ENCODE measurements around the gene LYPD3.
"Not testable (repeated sequence)": the region's sequence is repeated elsewhere in the genome, so short reads cannot be mapped to it uniquely, and the experiment has no call there.

LYPD3 gene

GRCh38 chr19:43461303-43461702 is 4.1 kb downstream of the LYPD3 start:
- no peak for DNase-seq (ENCODE audit: low read depth)

DNA sequence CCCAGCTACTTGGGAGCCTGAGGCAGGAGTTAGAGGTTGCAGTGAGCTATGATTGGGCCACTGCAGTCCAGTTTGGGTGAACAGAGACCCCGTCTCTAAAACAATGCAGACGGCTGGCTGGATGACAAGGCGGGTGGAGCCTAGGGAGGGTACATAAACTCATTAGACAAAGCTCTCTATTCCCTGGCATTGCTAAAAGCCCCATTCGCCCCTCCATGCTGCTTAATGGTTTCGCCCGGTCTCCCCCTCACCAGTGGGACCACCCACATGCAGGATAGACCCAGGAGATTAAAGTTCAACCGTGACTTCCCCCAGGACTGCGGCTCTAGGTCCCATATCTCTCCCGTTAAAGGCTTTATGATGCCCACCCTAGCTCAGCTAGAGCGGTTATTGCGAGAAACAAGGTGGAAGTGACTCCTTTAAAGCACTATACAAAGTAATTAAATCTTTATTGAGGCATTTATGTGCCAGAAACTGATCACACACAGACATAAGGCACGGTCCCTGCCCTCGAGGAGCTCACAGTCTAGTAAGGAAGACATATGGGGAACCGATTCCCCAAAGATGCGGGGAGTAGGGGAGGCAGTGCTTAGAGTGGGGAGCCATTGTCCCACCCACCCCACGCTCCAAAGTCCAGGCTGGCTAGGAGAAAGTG is 4.9 kb downstream of the LYPD3 start:
- DNase-seq (ENCODE audit: low read depth) = no peak

GRCh38 chr19:43457809-43458208 is 7.6 kb downstream of the LYPD3 start:
- no peak for DNase-seq (ENCODE audit: low read depth)

DNA sequence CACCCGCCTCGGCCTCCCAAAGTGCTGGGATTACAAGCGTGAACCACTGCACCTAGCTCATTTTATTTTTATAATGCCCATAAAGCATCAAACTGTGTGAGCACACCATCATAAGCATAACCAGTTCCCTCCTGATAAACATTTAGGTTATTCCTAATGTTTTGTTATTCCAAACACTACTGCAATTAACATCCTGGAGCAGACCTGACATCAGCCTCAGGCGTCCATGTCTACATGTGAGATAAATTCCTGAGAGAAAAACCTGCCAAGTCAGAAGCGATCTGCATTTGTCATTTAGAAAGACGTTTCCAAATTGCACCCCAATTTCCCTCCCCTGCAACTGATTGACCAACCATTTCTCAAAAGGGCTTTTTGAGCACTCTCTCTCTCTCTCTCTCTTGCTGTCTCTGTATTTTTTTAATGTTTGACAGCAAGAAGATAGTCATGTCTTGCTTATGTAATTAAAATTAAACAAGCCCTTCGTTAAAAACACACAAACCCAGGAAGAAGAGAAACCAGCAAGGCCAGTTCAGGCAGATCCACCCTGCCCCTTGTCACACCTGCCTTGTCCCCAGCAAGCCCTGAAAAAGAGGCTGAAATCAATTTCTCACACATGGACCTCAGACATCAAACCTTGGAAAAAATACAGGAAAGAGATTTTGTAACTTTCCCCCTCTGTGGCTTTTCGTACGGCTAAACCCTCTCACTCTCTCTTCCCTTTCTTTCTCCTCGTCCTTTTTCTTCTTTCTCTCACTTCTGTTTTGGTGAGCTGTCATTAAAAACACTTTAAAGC is 9.9 kb downstream of the LYPD3 start:
- no peak for DNase-seq (ENCODE audit: low read depth)

DNA sequence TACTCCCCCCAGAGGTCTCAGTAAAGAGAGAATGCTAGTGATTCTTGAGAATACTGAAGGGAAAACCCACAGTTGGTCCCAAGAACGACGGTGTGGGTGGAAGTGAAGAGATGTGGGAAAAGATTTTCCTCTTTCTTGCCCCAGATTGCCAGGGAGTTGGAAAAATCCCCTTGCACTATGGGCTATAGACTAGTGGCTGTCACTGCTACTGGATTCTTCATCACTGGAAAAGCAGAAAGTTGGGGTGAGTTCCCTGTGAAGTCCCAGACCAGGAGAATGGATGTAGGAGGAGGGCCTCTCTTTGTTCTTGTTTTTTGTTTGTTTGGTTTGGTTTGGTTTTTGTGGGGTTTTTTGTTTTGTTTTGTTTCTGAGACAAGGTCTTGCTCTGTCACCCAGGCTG is 11.4 kb downstream of the LYPD3 start:
- no peak for DNase-seq (ENCODE audit: low read depth)

GRCh38 chr19:43452582-43452981 is 12.8 kb downstream of the LYPD3 start:
- no peak for DNase-seq (ENCODE audit: low read depth)

GRCh38 chr19:43450545-43450997 is 14.8 kb downstream of the LYPD3 start:
- DNase-seq (ENCODE audit: low read depth) = no peak

DNA sequence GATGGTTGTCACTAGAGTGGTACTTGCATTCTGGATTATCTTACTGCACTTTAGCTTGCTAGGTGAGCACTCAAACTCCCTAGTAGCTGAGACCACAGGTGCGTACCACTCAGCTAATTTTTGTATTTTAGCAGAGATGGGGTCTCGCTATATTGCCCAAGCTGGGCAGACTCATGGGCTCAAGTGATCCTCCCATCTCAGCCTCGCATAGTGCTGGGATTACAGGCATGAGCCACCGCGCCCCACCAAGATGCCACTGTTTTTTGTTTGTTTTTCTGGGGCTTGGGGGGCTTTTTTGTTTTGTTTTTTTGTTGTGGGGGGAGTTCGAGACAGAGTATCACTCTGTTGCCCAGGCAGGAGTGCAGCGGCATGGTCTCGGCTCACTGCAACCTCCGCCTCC is 17.8 kb downstream of the LYPD3 start:
- DNase-seq (ENCODE audit: low read depth) = no peak

DNA sequence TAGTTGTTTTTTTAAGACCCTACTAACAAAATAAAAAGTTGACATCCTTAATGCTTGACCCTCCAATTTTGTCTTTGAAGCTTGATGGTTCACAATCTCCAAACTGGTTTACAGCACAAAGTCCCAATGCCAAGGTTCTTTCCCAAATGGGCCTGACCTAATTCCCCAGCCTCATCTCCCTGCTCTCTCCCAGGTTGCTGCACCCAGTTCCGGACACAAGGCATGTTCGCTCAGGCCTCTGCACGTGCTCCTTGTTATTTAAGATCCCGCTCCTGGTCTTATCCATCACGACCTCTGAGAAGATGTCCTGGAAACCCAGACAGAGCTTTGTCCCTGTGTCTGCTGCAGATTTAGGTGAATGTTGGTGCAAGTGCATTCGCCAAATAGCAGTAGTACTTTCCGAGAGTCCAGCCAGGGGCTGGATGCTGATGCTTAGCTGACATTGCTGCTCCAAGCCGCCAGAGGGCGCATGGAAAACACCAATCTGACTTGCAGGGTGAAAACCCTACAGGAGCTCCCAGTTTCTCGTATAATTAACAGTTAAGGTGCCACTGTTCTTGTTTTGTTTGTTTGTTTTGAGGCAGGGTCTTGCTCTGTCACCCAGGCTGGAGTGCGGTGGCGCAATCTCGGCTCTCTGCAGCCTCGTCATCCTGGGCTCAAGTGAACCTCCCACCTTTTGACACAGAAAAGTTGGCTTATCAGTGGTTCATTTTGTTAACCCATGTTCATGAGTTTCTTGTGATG is 18.5 kb downstream of the LYPD3 start:
- DNase-seq (ENCODE audit: low read depth) = peak; percentile 66

DNA sequence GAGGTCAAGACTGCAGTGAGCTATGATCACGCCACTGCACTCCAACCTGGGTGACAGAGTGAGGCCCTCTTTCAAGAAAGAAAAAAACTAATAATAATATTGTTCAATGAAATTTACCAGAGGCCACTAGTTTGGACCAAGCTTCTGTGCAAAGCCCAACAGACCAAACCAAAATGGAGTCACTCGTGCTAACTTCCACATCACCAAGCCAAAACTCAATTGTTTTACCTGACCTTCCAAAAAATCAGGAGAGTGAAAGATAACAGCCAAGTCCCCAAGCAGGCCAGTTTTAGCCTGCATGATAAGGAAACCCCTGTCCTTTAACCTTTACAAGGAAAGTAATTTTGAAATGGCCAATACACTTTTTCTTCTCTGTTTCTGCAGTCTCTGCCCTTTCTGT is 20.0 kb downstream of the LYPD3 start:
- no peak for DNase-seq (ENCODE audit: low read depth)

- DNase-seq (ENCODE audit: low read depth) = no peak
These were observed 20.7 kb downstream of the LYPD3 start for GRCh38 chr19:43444531-43445287.

- DNase-seq (ENCODE audit: low read depth) = not testable (repeated sequence)
These were observed 21.3 kb downstream of the LYPD3 start for GRCh38 chr19:43444091-43444490.

DNA sequence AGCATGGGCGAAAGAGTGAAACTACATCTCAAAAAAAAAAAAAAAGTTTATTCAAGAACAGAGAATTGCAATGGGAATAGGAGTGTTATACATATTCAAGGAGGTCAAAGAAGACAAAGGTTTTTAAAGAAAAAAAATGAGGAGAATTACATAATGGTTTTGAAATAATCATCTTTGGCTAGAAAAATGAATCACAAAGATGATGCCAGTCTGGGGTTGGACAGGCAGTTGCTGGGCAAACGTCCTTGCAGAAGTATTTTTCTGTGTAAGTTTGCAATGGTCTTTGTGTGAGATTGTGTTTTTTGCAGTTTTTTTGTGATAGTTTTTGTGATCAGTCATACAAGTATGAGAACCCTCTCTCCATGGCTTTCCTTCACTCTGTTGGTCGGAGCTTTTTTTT is 23.7 kb downstream of the LYPD3 start:
- no peak for DNase-seq (ENCODE audit: low read depth)

- DNase-seq (ENCODE audit: low read depth) = no peak
These were observed 25.7 kb downstream of the LYPD3 start for GRCh38 chr19:43439709-43440063.

DNA sequence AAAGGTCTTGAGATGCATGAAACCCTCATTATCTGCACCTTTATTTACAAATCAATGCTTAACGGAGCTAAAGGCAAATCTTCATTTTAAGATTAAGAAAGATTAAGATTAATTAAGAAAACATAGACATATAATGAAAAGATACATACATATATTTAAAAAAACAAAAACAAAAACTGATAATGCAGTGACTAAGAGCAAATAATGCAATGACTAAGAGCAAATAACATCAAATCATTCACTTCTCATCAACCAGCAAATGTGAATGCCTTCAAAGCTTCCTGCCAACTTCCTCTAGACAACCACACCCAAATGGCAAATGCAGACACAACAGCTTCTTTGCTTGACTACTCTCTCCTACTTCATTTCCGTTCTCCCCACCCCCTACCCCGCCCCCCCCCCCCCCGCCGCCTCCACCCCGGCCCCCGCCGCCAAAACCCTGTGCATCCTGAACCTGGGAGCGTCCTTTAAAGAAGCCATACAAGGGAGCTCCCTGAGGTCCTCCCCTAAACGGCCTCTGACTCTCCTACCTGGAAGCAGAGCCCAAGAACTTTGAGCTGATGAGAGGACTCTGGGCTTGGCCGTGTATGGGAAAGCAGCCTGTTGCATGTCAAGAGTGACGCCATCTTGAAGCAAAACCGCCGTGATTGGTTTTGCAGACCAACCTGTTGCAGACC is 26.2 kb downstream of the LYPD3 start:
- DNase-seq (ENCODE audit: low read depth) = no peak

DNA sequence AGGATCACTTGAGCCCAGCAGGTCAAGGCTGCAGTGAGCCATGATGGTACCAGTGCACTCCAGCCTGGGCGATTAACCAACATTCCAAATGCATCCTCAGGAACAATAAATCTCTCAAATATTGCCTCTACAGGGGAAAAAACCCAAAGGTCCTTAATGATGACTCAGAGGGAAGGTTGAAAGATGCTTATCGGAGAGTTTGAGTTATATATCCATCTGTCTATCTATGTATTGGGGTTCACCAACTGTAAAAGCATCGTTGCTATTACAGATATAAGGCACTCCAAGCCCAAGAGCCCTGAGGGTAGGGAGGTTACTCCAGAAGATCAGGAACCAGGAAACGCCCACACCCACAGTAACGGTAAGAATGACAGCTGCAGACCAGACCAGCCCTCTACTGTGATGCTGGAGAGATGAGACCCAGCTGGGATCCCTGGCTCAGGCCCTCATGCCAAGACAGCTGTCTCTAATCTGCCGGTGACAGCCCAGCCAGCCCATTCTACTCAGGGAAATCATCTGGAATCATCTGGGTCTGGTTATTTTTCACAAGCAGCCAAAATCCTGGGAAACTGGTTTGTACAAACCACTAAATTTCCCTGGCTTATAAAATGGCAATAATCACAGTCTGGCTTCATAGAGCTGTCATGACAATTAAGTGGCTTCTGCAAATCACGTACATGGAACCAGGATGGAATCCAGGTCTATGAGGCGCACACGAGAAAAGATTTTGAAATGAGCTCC is 26.9 kb downstream of the LYPD3 start:
- DNase-seq (ENCODE audit: low read depth) = no peak

DNA sequence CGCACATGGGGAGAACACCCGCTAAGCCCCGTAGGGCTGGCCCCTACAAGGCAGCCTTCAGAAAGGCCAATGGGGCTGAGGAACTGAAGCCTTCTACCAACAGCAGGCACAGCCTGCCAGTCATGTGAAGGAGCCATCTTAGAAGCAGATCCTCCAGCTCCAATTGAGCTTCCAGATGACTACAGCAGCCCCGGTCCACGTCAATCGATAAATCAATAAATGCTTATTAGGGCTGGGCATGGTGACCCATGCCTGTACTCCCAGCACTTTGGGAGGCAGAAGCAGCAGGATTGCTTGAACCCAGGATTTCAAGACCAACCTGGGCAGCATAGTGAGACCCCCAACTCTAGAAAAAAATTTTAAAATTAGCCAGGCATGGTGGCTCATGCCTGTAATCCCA is 27.7 kb downstream of the LYPD3 start:
- DNase-seq (ENCODE audit: low read depth) = no peak

- DNase-seq (ENCODE audit: low read depth) = not testable (repeated sequence)
These were observed 28.1 kb downstream of the LYPD3 start for GRCh38 chr19:43437284-43437683.

- no peak for DNase-seq (ENCODE audit: low read depth)
These were observed 29.6 kb downstream of the LYPD3 start for GRCh38 chr19:43435775-43436174.

DNA sequence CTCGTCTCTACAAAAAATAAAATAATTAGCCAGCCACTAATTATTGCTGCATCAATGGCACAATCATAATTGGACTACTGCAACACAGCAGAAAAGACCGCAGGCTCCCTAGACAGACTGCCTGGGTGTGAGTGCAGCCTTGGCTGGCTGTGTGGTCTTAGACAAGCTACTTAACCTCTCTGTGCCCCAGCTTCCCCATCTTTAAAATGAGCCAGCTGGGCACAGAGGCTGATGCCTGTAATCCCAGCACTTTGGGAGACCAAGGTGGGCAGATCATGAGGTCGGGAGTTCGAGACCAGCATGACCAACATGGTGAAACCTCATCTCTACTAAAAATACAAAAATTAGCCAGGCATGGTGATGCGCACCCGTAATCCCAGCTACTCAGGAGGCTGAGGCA is 31.7 kb downstream of the LYPD3 start:
- no peak for DNase-seq (ENCODE audit: low read depth)

DNA sequence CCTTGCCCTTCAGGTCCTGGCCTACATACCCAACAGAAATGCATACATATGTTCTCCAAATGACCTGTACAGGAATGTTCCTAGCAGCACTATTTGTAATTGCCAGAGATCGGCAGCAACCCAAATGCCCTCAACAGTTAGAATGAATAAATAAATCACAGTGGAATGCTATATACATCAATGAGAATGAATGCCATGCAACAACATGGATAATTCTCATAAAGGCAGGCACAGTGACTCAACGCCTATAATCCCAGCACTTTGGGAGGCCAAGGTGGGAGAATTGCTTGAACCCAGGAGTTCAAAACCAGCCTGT is 32.1 kb downstream of the LYPD3 start:
- DNase-seq (ENCODE audit: low read depth) = no peak

All from activated T-cell treated with anti-CD3 and anti-CD28 coated beads for 48 hours (primary cell).